ENCODE data around the gene SLC34A1.

- TF ChIP-seq ATF3 (IDR thresholded peaks at IDR 0.05) (no peak), CTCF (IDR thresholded peaks at IDR 0.05; ENCODE audit: low read depth, low read length, missing input control) (no peak), RAD21 (IDR thresholded peaks at IDR 0.05) (no peak), ZBTB33 (IDR thresholded peaks at IDR 0.05) (no peak), MAX (IDR thresholded peaks at IDR 0.05) (no peak), FOXA1 (IDR thresholded peaks at IDR 0.05) (no peak), TAF1 (conservative IDR thresholded peaks at IDR 0.05) (no peak), RXRA (IDR thresholded peaks at IDR 0.05) (no peak)
These were observed 11.8 kb downstream of the SLC34A1 start for GRCh38 chr5:177396078-177396477.
